Stomach (tissue), 4 donors: ENCODE measurements around the gene TBX15.

Experiments
- CTCF ChIP-seq, 7 experiments: fragments of 450-650 bp in 4 of 7; fragments of 200-600 bp in 3 of 7; sonication (generic) in 3 of 7; IDR thresholded peaks; one replicate each; pipeline ENCODE4 v1.5.1; 2016 to 2019; ENCODE audit warnings: antibody characterized with exemption in 7 of 7, control low read depth in 2 of 7, mild to moderate bottlenecking in 1 of 7
- EP300 ChIP-seq: sonication (generic); formaldehyde crosslinking; IDR thresholded peaks from one replicate; pipeline ENCODE4 v1.6.1; 2017; ENCODE audit warnings: antibody characterized with exemption
- POLR2A ChIP-seq, 4 donors: fragments of 450-650 bp; IDR thresholded peaks; one replicate each; pipeline ENCODE4 v1.6.1; 2016; ENCODE audit warnings: antibody characterized with exemption in 4 of 4, control low read depth in 2 of 4, mild to moderate bottlenecking in 1 of 4, moderate library complexity in 1 of 4
- POLR2AphosphoS5 ChIP-seq, 3 donors: sonication (generic); formaldehyde crosslinking; IDR thresholded peaks; one replicate each; pipeline ENCODE4 v1.6.1; 2016; ENCODE audit warnings: antibody characterized with exemption in 3 of 3

- TF ChIP-seq EP300 (no peak), CTCF (IDR thresholded peaks at IDR 0.05) (no peak), POLR2AphosphoS5 (IDR thresholded peaks at IDR 0.05) (no peak), POLR2A (IDR thresholded peaks at IDR 0.05) (no peak)
Observed at GRCh38 chr1:118981436-118981835, 6.7 kb downstream of the TBX15 start.
